Uterus (tissue), 2 donors: ENCODE data around the gene USP12.

Experiments
- POLR2A ChIP-seq, 2 donors: fragments of 450-650 bp; IDR thresholded peaks; one replicate each; pipeline ENCODE4 v1.6.1; 2016; ENCODE audit warnings: antibody characterized with exemption in 2 of 2, mild to moderate bottlenecking in 1 of 2, moderate library complexity in 1 of 2
- TF ChIP-seq, protein P1 (sequence below), 4 experiments: fragments of 200-600 bp in 2 of 4; fragments of 450-650 bp in 2 of 4; sonication (generic) in 2 of 4; IDR thresholded peaks; one replicate each; pipeline ENCODE4 v1.5.1; 2016 to 2019; ENCODE audit warnings: antibody characterized with exemption in 4 of 4, mild to moderate bottlenecking in 2 of 4, moderate library complexity in 1 of 4

DNA sequence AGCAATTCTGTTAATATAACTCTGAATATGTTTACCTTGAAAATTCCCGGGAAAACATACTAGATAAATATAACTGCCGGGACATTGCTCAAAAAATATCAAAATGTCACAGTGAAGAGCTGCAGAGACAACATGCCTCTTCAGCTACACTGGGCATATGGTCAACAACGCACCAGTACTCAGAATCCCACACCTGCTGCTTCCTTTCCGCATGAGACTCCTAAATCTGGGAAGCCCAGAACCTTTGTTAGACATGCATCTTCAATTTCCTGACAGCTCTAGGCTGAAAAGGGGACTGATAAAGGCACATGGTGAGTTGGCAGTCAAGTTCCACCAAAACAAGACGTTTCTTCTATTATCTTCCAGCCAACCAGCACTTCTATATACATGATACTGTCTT, 53.7 kb downstream of the USP12 start:
- TF ChIP-seq, protein P1, sequence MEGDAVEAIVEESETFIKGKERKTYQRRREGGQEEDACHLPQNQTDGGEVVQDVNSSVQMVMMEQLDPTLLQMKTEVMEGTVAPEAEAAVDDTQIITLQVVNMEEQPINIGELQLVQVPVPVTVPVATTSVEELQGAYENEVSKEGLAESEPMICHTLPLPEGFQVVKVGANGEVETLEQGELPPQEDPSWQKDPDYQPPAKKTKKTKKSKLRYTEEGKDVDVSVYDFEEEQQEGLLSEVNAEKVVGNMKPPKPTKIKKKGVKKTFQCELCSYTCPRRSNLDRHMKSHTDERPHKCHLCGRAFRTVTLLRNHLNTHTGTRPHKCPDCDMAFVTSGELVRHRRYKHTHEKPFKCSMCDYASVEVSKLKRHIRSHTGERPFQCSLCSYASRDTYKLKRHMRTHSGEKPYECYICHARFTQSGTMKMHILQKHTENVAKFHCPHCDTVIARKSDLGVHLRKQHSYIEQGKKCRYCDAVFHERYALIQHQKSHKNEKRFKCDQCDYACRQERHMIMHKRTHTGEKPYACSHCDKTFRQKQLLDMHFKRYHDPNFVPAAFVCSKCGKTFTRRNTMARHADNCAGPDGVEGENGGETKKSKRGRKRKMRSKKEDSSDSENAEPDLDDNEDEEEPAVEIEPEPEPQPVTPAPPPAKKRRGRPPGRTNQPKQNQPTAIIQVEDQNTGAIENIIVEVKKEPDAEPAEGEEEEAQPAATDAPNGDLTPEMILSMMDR (IDR thresholded peaks at IDR 0.05), result no peak
- TF ChIP-seq POLR2A (IDR thresholded peaks at IDR 0.05), result no peak
